Nucleus accumbens (tissue), 56 donors: ENCODE data around the gene MRFAP1.
"Not testable (repeated sequence)": the region's sequence is repeated elsewhere in the genome, so short reads cannot be mapped to it uniquely, and the experiment has no call there.

Experiments used
- DNase-seq, 56 donors: peaks; one replicate each; lab custom pipeline; 2025; lab: John Stamatoyannopoulos, UW

MRFAP1 gene

DNA sequence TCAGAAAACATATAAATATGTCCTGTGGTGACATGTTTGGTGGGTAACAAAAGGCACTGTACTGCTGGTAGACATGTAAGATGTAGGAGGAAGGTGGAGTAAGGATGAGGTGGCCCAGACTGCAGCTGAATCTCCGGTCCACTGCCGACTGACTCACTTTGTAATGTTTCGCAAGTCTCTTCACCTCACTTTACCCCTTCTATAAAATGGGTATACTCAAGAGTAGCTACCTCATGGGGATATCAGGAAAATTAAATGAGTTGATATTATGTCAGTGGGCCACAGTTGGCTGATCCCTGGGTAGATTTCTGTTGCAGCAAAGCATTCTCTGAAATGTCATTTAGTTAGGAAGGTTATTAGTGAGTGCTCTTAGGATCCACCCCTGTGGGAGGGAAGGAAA, 22.1 kb downstream of the MRFAP1 start:
- no peak for DNase-seq

DNA sequence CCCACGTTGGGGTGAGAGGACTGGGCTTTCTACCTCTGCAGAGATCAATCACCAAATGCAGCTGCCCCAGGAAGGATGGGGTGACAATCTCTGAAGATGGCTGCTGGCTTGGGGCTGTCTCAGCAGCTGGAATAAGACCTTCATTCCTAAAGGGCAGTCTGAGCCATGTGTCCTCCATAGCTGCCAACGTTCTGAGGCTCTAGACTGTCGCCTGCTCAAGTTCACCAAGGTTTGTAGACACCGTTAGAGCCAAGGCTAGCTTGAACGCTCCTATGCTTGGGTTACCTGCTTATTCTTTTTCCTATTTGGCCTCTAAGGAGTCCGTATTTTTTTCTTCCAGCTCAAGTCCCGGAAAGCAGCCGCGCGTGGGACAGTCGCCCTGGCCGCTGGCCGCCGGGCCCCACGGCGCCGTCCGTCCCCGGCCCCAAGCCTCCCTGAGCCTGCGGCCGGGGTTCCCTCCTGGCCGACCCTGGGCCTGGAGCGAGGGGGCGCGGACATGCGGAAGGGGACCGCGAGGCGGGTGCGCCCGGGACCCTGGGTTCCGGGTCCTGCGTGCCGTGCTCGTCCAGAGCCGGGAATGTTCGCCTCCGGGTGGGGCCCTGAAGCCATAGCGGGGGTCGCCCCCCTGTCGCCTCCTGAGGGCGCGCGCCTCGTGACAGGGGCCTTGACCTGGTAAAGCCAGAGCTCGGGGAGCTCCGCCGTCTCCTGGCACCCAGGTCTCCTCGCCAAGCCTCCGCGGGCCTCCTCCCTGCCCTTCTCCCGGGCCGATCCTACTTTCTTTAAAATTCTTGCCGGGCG, 23.3 kb downstream of the MRFAP1 start:
- peak in 2 of 56 donors; percentile 13 to 20 for DNase-seq

DNA sequence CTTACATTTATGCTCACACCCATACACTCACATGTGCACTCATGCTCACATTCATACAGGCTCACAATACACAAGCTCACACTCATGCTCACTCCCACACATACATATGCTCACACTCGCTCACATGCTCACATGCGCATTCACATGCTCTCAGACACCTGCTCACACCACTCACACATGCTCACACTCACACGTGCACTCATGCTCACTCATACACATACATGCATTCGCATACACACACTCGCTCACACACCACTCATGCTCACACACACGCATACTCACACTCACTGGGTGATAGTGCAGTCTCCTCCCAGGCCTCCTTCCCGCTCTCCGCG, 24.8 kb downstream of the MRFAP1 start:
- DNase-seq, result no peak

DNA sequence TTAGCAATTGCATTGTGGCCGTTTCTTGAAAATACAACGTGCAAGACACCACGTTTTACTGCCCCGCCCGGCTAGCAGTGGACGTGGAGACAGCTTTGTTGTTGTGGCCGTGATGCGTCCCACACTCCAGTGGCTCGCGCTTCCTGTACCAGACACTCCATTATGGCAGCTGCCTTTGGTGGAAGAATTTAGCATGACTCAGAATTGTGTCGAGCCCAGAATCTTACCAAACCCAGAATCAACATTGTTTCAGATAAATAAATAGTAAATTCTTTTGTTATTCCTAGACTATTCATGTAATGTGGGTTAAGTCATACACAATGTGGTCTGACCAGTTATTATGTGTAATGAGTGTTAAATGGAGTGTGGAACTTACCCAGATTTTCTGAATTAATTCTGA, 27.9 kb downstream of the MRFAP1 start:
- DNase-seq, result no peak

DNA sequence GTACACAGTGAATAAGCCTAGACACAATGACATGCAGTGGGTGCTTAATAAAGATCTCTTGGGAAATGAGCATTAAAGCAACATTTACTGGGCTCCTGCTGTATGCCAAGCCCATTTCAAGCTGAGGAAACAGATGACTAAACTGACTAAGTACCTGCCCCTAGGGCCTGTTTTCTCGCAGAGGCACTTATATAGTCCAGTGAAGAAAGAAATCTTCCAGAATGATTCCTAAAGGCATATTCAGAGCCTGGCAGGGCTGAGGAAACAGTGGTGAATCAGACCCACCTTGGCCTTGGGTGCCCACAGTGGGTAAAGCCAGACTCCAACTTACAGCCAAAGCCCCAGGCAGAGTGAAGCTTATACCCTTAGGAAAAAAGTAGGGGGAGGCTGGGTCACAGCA, 31.2 kb downstream of the MRFAP1 start:
- no peak for DNase-seq

DNA sequence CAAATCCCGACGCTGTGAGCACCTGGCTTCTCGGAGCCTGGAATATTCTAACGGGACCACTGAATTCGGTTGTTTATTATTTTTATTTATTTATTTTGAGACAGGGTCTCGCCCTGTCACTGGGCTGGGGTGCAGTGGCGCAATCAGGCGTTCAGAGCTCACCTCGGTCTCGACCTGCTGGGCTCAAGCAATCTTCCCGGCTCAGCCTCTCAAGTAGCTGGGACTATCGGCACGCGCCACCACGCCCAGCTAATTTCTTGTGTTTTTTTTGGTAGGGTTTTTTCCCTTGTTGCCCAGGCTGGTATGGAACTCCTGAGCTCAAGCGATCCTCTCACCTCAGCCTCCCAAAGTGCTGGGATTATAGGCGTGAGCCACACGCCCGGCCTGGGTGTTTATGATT, 31.6 kb downstream of the MRFAP1 start:
- DNase-seq, result no peak

DNA sequence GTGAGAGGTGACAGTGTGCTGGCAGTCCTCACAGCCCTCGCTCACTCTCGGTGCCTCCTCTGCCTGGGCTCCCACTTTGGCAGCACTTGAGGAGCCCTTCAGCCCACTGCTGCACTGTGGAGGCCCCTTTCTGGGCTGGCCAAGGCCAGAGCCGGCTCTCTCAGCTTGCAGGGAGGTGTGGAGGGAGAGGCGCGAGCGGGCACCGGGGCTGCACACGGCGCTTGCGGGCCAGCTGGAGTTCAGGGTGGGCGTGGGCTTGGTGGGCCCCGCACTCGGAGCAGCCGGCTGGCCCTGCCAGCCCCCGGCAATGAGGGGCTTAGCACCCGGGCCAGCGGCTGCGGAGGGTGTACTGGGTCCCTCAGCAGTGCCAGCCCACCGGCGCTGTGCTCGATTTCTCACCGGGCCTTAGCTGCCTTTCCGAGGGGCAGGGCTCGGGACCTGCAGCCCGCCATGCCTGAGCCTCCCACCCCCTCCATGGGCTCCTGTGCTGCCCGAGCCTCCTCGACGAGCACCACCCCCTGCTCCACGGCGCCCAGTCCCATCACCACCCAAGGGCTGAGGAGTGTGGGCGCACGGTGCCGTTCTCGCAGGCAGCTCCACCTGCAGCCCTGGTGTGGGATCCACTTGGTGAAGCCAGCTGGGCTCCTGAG, 32.2 kb downstream of the MRFAP1 start:
- not testable (repeated sequence) for DNase-seq

DNA sequence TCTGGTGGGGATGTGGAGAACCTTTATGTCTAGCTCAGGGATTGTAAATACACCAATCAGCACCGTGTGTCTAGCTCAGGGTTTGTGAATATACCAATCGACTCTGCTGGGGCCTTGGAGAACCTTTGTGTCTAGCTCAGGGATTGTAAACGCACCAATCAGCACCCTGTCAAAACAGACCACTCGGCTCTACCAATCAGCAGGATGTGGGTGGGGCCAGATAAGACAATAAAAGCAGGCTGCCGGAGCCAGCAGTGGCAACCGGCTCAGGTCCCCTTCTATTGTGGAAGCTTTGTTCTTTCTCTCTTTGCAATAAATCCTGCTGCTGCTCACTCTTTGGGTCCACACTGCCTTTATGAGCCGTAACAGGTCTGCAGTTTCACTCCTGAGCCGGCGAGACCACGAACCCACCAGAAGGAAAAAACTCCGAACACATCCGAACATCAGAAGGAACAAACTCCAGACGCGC, 32.7 kb downstream of the MRFAP1 start:
- DNase-seq, result peak in 17 of 56 donors; percentile 15 to 66 (median 44)

DNA sequence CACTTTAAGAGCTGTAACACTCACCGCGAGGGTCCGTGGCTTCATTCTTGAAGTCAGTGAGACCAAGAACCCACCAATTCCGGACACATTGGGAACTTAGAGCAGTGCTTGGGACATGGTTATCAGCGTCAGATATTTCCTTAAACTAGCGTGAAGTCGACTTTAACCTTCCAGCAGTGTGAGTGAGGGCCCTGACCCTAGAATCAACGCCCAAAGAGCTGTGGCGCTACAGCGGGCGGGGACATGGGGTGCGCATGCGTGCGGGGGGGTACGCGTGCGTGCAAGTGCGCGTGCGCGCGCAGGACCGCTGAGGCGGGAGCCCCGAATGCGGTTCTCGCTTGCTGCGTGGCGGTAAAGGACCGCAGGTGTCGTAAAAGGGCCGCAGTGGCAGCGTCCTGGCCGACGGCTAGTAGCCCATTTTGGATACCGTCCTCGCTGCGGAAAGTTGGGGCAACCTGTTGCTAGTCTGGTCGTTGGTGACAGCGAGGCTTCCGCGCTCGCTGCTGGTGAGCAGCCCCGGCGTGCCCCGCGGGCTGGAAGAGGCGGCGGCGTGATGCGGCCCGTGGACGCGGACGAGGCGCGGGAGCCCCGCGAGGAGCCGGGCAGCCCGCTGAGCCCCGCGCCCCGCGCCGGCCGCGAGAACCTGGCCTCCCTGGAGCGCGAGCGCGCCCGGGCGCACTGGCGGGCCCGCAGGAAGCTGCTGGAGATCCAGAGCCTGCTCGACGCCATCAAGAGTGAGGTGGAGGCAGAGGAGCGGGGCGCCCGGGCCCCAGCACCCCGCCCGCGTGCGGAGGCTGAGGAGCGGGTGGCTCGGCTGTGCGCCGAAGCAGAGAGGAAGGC, 33.4 kb downstream of the MRFAP1 start:
- DNase-seq, result peak; percentile 45 to 95 (median 89)

DNA sequence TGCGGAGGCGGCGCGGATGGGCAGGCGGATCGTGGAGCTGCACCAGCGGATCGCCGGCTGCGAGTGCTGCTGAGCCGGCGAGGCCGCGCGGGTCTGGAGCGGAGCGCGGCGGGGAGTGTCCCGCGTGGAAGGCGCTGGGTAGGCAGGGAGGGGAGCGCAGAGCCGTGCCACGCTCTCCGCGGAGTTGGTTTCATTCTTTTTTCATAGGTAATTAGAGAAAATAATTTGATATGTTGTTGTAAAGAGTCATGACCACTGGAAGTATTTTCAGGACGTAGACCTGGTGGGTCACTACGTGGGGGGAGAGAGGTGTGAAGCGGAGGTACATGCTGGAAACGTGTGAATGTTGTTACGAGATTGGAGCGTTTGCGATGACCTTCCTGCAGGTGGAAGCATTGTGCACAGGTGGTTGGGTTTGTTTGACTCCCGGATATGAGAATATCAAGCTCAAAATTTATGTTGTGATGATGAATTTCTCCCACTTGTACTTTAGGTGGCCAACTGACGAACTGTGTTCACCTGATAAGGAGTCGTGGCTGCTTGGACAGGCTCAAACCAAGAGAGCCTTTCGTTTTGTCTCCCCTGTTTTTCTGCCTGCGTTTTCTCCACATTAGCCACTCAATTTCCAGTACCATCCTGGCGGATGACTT, 34.1 kb downstream of the MRFAP1 start:
- peak in 10 of 56 donors; percentile 5 to 43 (median 29) for DNase-seq

DNA sequence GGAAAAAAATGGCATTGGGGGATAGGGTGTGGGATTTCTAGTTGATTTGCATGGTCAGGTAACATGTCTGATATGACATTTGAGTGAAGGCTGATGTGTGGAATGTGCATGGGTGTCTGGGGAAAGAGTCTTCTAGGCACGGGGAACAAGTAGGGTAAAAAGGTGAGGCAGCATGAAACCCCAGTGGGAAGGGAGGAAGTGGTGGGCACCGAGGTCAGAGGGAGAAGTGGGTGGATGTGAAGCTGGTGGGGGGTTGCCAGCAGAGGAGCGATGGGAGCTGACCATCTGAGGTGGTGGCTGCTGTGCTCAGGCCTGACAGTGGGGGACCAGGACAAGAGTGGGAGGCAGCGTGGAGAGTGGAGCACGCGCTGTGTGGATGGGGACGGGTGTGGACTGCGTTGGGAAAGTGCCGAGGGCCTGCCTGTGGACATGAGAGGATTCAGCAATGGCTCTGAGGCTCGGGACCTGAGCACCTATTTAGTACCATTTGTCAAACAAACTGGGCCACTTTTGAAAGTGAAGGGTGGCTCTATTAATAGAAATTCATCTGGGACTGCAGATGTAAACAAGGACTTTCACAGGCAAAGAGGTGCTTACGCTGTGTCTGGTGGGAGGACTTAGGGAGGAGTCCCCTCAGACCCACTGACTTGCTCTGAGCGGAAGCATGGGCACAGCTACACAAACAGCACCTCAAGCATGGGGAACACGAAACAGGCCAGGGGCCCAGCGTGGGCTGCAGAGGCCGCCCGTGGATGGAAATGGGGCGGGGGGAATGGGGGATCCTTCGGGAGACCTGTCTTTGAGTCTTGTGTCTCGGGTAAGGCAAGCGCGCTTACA, 36.5 kb downstream of the MRFAP1 start:
- no peak for DNase-seq

DNA sequence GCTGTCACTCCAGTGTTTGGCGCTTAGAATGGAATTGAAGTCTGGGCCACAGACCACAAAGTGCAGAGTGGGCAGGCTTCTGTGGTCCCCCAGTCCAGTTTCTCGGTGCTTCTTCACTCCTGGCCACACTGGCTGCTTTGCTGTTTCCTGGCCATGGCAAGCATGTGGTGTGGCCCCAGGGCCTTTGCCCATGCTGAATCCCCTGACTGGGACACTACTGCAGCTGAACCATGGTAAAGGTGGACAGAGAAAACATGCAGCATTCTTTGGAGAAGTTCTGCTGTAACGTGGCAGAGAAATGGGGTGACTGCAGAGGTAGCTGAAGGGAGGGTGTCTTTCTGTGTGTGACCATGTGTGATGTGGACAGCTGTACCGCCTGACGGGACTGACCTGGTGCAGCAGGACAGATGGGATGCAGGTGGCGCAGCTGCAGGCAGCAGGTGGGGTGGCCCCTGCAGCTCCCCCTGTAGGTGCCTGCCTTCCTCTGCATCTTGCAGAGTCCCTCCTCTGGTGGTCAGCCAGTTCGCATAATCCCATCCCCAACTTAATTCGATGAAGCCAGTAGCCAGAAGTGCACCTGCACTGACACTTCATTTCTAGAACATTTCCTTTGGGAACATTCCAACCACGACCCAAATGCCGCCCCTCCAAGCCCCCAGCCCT, 40.0 kb downstream of the MRFAP1 start:
- no peak for DNase-seq

DNA sequence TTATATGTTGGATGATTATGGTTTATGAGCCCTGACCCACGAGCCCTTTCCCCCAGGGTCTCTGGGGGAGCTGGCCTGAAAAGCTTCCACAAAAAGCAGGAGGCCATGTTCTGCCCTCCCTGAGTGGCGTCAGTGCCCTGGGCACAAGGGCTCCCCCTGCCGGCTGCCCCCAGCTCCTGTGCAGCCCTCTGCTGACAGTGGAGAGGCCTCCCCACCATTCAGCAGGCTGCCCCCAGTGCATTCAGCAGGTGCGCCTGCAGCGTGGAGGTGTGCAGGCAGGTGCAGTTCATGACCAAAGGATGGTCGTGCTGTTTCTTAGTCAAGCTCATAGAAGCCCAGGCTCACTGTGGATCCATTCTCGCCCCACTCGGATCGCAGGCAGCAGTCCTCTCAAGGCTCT, 40.7 kb downstream of the MRFAP1 start:
- DNase-seq, result no peak

DNA sequence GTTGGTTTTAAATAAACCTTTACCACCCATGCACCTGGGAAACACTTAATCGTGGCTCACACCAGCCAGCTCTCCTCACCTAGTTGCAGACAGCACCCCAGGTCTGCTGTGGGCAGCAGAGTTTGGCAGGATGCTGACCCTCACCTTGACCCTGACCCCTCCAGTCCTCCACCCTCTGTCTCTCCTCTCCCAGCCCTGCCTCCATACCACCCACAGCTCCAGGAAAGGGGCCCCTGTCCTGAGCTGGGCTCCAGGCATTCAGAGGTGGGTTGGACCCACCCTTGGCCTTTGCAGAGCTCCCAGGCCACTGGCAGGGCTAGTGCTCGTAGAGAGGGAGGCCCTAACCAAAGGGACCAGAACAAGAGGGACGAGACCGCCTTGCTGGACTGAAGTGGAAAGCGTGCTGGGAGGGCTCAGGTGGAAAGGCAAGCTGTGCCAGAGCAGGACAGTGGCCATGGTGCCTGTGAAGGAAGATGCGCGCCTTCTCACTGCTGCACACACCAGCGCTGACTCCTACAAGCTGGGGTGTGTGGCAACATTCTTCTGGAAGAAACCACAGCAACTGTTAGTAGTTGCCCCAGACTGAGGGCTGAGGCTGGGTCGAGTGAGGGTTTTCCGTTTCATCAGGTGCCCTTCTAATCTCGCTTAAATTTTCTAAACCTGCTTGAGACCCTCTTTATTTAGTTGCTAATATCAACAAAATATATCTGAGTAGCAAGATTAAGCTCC, 42.5 kb downstream of the MRFAP1 start:
- no peak for DNase-seq

DNA sequence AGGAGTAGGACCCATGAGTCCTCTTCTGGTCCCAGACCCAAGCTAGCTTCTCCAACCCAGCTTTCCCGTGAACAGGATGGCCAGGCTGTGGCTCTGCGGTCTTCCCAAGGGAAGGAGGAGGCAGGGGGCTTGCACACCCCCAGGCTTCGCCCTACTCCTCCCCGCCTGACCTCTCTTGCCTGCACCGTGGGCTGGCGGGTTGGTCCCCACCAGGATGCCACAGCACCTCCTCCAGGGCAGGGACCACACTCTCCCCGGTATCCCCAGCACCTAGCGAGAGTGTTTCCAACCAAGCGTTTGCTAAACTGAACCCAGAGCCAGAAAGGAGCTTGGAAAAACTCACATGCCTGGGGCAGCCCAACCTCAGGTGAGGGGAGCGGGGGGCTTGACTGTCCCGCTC, 44.2 kb downstream of the MRFAP1 start:
- no peak for DNase-seq

DNA sequence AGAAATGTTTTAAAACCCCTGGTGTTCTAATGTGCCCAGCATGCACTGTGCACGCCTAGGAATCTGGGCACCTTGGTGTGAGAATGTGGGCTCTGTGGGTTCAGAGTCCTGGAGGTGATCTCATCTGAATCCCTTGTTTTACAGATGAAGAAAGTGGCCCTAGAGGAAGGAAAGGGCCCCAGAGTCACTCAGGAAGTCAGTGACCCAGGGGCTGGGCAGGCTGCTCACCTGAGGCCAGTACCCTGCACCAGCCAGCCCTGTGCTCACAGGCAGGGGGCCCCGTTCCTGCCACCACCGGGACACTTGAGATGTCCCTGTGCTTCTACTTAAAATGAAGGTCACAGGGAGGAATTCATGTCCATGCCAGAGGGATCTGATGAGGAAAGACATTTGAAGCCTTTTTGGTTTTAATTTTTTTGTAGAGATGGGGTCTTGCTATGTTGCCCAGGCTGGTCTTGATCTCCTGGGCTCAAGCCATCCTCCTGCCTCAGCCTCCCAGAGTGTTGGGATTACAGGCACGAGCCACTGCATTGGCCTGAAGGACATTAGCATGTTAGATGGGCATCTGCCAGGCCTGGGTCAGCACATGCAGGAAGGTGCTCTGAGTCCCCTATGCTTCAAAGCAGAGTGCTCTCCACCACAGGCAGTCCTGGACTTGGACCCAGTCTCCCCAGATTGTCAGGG, 45.8 kb downstream of the MRFAP1 start:
- DNase-seq, result no peak

DNA sequence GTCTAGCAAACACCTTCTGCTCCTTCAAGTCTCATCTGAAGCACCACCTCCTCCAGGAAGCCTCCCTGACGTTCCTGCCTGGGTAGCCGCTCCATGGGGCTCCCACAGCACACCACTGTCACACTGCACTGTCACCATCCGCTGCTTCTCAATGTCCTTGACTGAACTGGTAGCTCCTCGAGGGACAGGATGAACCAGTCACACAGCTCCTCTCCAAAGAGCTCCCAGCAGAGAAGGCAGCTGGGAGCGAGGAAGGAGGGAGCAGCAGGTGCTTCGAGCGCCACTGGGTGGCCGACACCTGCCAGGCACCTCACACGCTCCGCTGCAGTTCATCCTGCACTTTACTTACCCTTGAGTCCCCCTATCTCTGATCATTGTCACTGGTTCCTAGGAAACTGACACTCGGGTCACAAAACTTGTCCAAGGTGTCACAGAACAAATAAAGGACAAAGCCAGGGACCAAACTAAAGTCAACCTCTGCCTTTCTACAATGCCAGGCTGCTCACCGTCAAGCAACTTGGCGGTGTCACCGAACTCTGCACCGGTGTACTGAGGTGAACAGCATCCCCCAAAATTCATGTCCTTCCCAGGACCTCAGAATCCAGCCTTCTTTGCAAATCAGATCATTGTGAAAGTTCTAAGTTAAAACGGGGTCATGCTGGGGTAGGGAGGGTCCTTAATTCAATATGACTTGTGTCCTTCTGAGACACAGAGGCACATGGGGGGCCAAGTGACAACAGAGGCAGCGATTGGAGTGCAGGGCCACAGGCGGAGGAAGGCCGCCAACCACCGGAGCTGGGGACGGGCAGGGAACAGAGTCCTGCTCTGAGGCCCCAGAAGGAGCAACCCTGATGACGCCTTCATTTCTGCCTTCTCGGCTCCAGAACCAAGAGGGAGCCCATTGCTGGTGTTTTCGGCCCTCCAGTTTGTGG, 47.7 kb downstream of the MRFAP1 start:
- DNase-seq, result no peak
